NCI-H2107 treated with DMSO at 0.1 percent for 48 hours (cell line): ENCODE data around the gene GOLGA8B.
"Not testable (repeated sequence)": the region's sequence is repeated elsewhere in the genome, so short reads cannot be mapped to it uniquely, and the experiment has no call there.

ENCODE experiments used
- DNase-seq: peaks from one replicate; lab custom pipeline; 2025; ENCODE audit not compliant: unreplicated experiment; lab: John Stamatoyannopoulos, UW

Gene GOLGA8B

GRCh38 chr15:34597316-34597715, 13.9 kb upstream of the GOLGA8B start:
- no peak for DNase-seq

- DNase-seq = no peak
Observed at GRCh38 chr15:34594361-34594760, 10.9 kb upstream of the GOLGA8B start.

- no peak for DNase-seq
Observed at GRCh38 chr15:34591306-34591705, 7.9 kb upstream of the GOLGA8B start.

GRCh38 chr15:34588046-34588674, 4.7 kb upstream of the GOLGA8B start:
- DNase-seq = peak; percentile 61

GRCh38 chr15:34585966-34586365, 2.5 kb upstream of the GOLGA8B start:
- DNase-seq = not testable (repeated sequence)

GRCh38 chr15:34584996-34585395, 1.5 kb upstream of the GOLGA8B start:
- no peak for DNase-seq

- no peak for DNase-seq
Observed at GRCh38 chr15:34584330-34584668, 848 bp upstream of the GOLGA8B start.

- no peak for DNase-seq
Observed at GRCh38 chr15:34582461-34583371, 735 bp downstream of the GOLGA8B start.

GRCh38 chr15:34581687-34582460, 1.6 kb downstream of the GOLGA8B start:
- not testable (repeated sequence) for DNase-seq

GRCh38 chr15:34581043-34581365, 2.4 kb downstream of the GOLGA8B start:
- no peak for DNase-seq

GRCh38 chr15:34580251-34581042, 3.0 kb downstream of the GOLGA8B start:
- not testable (repeated sequence) for DNase-seq

- DNase-seq = no peak
Observed at GRCh38 chr15:34578283-34578674, 5.2 kb downstream of the GOLGA8B start.

- DNase-seq = not testable (repeated sequence)
Observed at GRCh38 chr15:34577658-34578282, 5.7 kb downstream of the GOLGA8B start.

- DNase-seq = not testable (repeated sequence)
Observed at GRCh38 chr15:34575035-34575434, 8.4 kb downstream of the GOLGA8B start.

GRCh38 chr15:34572921-34573320, 10.5 kb downstream of the GOLGA8B start:
- DNase-seq = not testable (repeated sequence)

- not testable (repeated sequence) for DNase-seq
Observed at GRCh38 chr15:34572019-34572641, 11.3 kb downstream of the GOLGA8B start.

GRCh38 chr15:34569670-34570396, 13.6 kb downstream of the GOLGA8B start:
- not testable (repeated sequence) for DNase-seq

- DNase-seq = not testable (repeated sequence)
Observed at GRCh38 chr15:34567174-34567573, 16.3 kb downstream of the GOLGA8B start.

GRCh38 chr15:34564711-34565110, 18.7 kb downstream of the GOLGA8B start:
- DNase-seq = not testable (repeated sequence)
